ENCODE measurements around the gene PHKG2. TPM values are rescaled to one million over a fixed set of nuclear protein-coding genes. Genes with fewer than 3 reads are reported as not detected.
A peak's percentile ranks its signal among the peaks of the same experiment; 100 is the strongest.

PHKG2 gene
- total and polyA plus RNA-seq, 7 experiments from 2014 or later = 33.2 to 57.8 (median 45.0) TPM

- DNase-seq = no peak
- Mint-ChIP-seq H3K36me3 (peaks cover 26 to 64% (median 60%) of the 10 kb centered on the region in 5 donors), H3K4me3 (no peak overlapping the region), H3K4me1 (peaks cover 14 to 34% (median 25%) of the 10 kb centered on the region in 7 donors), H3K27me3 (no peaks in the 10 kb centered on the region), H3K27ac (peak overlapping the region in 5 of 9 donors; percentile 46 to 60 (median 51)), H3K9me3 (peaks cover 0 to 3% (median 0%) of the 10 kb centered on the region in 11 donors)
- Histone ChIP-seq H3K36me3 (ENCODE audit: control insufficient read depth in 2 of 3, insufficient read depth in 3 of 3, low read length in 3 of 3) (peaks cover 44 to 91% (median 61%) of the 10 kb centered on the region in 3 experiments), H3K9me3 (ENCODE audit: control insufficient read depth in 2 of 3, low read length in 3 of 3) (no peaks in the 10 kb centered on the region), H3K27ac (ENCODE audit: low read depth, low read length) (no peak overlapping the region), H3K27me3 (ENCODE audit: control insufficient read depth in 2 of 2, insufficient read depth in 2 of 2, low read length in 2 of 2) (no peaks in the 10 kb centered on the region), H3K4me1 (ENCODE audit: control insufficient read depth in 2 of 2, insufficient read depth in 2 of 2, low read length in 2 of 2) (peaks cover 0 to 10% of the 10 kb centered on the region in 2 donors), H3K4me3 (ENCODE audit: low read length) (no peak overlapping the region)
- no peak for ATAC-seq
- intact Hi-C loops (cut with micrococcal nuclease) = no loop called here
- ChIA-PET CTCF (interaction anchor here (0.6 kb wide), 1 partner anchor 22 kb away, joined by 4 read pairs; no protein-coding TSS in a partner anchor), POLR2A (interaction anchor here (0.9 kb wide), 1 partner anchor 660 kb away, joined by 4 read pairs; no protein-coding TSS in a partner anchor)
Measured at GRCh38 chr16:30720086-30720485, 28.1 kb upstream of the PHKG2 start.

DNA sequence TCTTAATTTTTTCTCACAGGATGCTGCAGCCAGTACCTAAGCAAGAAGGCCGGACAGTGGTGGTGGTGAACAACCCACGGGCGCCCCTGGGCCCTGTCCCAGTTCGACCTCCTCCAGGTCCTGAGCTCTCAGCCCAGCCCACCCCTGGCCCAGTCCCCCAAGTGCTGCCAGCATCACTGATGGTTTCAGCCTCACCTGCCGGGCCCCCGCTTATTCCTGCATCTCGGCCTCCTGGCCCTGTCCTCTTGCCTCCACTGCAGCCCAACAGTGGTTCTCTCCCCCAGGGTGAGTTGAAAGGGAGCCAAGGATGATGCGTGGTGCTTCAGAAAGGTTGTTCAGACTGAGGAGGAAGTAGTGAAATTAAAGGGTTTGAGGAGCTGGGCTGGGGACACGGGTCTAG, 27.5 kb upstream of the PHKG2 start:
- Mint-ChIP-seq H3K4me1 (peaks cover 8 to 27% (median 24%) of the 10 kb centered on the region in 7 donors), H3K36me3 (peaks cover 23 to 64% (median 56%) of the 10 kb centered on the region in 5 donors), H3K27ac (peak overlapping the region in 5 of 9 donors; percentile 12 to 79 (median 48)), H3K4me3 (no peak overlapping the region), H3K27me3 (no peaks in the 10 kb centered on the region), H3K9me3 (peaks cover 0 to 3% (median 0%) of the 10 kb centered on the region in 11 donors)
- H3K36me3 ChIP-seq (ENCODE audit: control insufficient read depth in 2 of 3, insufficient read depth in 3 of 3, low read length in 3 of 3) = peaks cover 47 to 92% (median 61%) of the 10 kb centered on the region in 3 experiments
- ChIA-PET CTCF (no interaction called here), POLR2A (no interaction called here)
- peaks cover 0 to 5% of the 10 kb centered on the region in 2 donors for H3K4me1 ChIP-seq (ENCODE audit: control insufficient read depth in 2 of 2, insufficient read depth in 2 of 2, low read length in 2 of 2)
- no peak overlapping the region for H3K4me3 ChIP-seq (ENCODE audit: low read length)
- intact Hi-C loops (cut with micrococcal nuclease) = no loop called here
- no peak overlapping the region for H3K27ac ChIP-seq (ENCODE audit: low read depth, low read length)
- no peak for ATAC-seq
- no peaks in the 10 kb centered on the region for H3K27me3 ChIP-seq (ENCODE audit: control insufficient read depth in 2 of 2, insufficient read depth in 2 of 2, low read length in 2 of 2)
- no peaks in the 10 kb centered on the region for H3K9me3 ChIP-seq (ENCODE audit: control insufficient read depth in 2 of 3, low read length in 3 of 3)
- DNase-seq = no peak

- H3K27ac ChIP-seq (ENCODE audit: low read depth, low read length) = no peak overlapping the region
- no peak for ATAC-seq
- H3K9me3 ChIP-seq (ENCODE audit: control insufficient read depth in 2 of 3, low read length in 3 of 3) = no peaks in the 10 kb centered on the region
- peaks cover 0 to 3% (median 0%) of the 10 kb centered on the region in 11 donors for H3K9me3 Mint-ChIP-seq
- POLR2A ChIA-PET = no interaction called here
- CTCF ChIA-PET = no interaction called here
- H3K27me3 Mint-ChIP-seq = no peaks in the 10 kb centered on the region
- peak overlapping the region in 4 of 9 donors; percentile 31 to 75 (median 54) for H3K27ac Mint-ChIP-seq
- H3K4me1 Mint-ChIP-seq = peaks cover 3 to 26% (median 20%) of the 10 kb centered on the region in 7 donors
- no peaks in the 10 kb centered on the region for H3K27me3 ChIP-seq (ENCODE audit: control insufficient read depth in 2 of 2, insufficient read depth in 2 of 2, low read length in 2 of 2)
- no peak for DNase-seq
- H3K4me3 Mint-ChIP-seq = no peak overlapping the region
- peaks cover 42 to 92% (median 59%) of the 10 kb centered on the region in 3 experiments for H3K36me3 ChIP-seq (ENCODE audit: control insufficient read depth in 2 of 3, insufficient read depth in 3 of 3, low read length in 3 of 3)
- no peaks in the 10 kb centered on the region for H3K4me1 ChIP-seq (ENCODE audit: control insufficient read depth in 2 of 2, insufficient read depth in 2 of 2, low read length in 2 of 2)
- H3K4me3 ChIP-seq (ENCODE audit: low read length) = no peak overlapping the region
- intact Hi-C loops (cut with micrococcal nuclease) = no loop called here
- peaks cover 22 to 62% (median 51%) of the 10 kb centered on the region in 5 donors for H3K36me3 Mint-ChIP-seq
Measured at GRCh38 chr16:30721167-30721566, 27.1 kb upstream of the PHKG2 start.

DNA sequence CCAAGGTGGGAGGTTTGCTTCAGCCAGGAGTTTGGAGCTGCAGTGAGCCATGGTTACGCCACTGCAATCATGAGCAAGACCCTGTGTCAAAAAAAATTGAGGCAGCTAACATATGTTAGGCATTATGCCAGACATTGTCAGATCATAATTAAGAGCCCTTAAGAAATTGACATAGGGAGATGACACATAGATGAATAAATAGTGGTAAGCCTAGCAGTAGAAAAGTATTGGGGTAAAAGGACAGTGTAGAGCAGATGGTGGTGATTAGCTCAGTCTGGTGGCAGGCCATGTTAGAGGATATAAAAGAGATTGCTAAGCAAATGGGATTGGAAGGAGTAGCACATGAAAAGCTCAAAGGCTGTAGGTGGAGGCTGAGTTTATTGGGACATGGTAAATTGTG, 26.6 kb upstream of the PHKG2 start:
- peaks cover 0 to 3% (median 0%) of the 10 kb centered on the region in 11 donors for H3K9me3 Mint-ChIP-seq
- CTCF ChIA-PET = interaction anchor here (1.2 kb wide), 1 partner anchor 35 kb away, joined by 3 read pairs; no protein-coding TSS in a partner anchor

DNA sequence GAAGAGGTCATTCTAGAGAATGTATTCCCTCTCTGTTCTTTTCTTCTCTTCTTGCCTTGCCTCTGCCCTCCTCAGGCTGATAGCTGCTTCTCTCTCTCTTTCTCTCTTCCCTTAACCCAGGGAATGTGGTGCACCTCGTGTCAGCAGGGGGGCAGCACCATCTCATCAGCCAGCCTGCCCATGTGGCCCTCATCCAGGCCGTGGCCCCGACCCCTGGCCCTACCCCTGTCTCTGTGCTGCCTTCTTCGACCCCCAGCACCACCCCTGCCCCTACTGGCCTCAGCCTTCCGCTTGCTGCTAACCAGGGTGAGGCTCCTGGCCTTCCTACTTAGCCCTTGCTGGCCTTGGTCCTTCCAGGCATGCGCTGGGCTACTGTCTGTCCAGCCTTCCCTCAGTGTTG, 25.8 kb upstream of the PHKG2 start:
- no peaks in the 10 kb centered on the region for H3K27me3 Mint-ChIP-seq
- ChIA-PET CTCF (interaction anchor here (1.2 kb wide), 1 partner anchor 36 kb away, joined by 3 read pairs; no protein-coding TSS in a partner anchor), POLR2A (interaction anchor here (0.5 to 0.6 kb wide), 2 partner anchors 13 to 35 kb away, joined by 3 read pairs; no protein-coding TSS in a partner anchor)
- Histone ChIP-seq H3K4me3 (ENCODE audit: low read length) (no peak overlapping the region), H3K4me1 (ENCODE audit: control insufficient read depth in 2 of 2, insufficient read depth in 2 of 2, low read length in 2 of 2) (no peaks in the 10 kb centered on the region), H3K9me3 (ENCODE audit: control insufficient read depth in 2 of 3, low read length in 3 of 3) (no peaks in the 10 kb centered on the region), H3K36me3 (ENCODE audit: control insufficient read depth in 2 of 3, insufficient read depth in 3 of 3, low read length in 3 of 3) (peaks cover 37 to 81% (median 49%) of the 10 kb centered on the region in 3 experiments), H3K27ac (ENCODE audit: low read depth, low read length) (no peak overlapping the region), H3K27me3 (ENCODE audit: control insufficient read depth in 2 of 2, insufficient read depth in 2 of 2, low read length in 2 of 2) (no peaks in the 10 kb centered on the region)
- H3K27ac Mint-ChIP-seq = peak overlapping the region in 6 of 9 donors; percentile 14 to 87 (median 76)
- H3K9me3 Mint-ChIP-seq = peaks cover 0 to 3% (median 0%) of the 10 kb centered on the region in 11 donors
- peaks cover 22 to 62% (median 40%) of the 10 kb centered on the region in 5 donors for H3K36me3 Mint-ChIP-seq
- ATAC-seq (no peak), DNase-seq (no peak)
- intact Hi-C loops (cut with micrococcal nuclease) = no loop called here
- H3K4me1 Mint-ChIP-seq = peaks cover 0 to 16% (median 14%) of the 10 kb centered on the region in 7 donors
- no peak overlapping the region for H3K4me3 Mint-ChIP-seq

More for the DNA sequence above, 26.6 kb upstream of the PHKG2 start:
- H3K36me3 Mint-ChIP-seq = peaks cover 22 to 59% (median 47%) of the 10 kb centered on the region in 5 donors
- Histone ChIP-seq H3K4me1 (ENCODE audit: control insufficient read depth in 2 of 2, insufficient read depth in 2 of 2, low read length in 2 of 2) (no peaks in the 10 kb centered on the region), H3K4me3 (ENCODE audit: low read length) (no peak overlapping the region), H3K9me3 (ENCODE audit: control insufficient read depth in 2 of 3, low read length in 3 of 3) (no peaks in the 10 kb centered on the region), H3K36me3 (ENCODE audit: control insufficient read depth in 2 of 3, insufficient read depth in 3 of 3, low read length in 3 of 3) (peaks cover 37 to 89% (median 57%) of the 10 kb centered on the region in 3 experiments), H3K27ac (ENCODE audit: low read depth, low read length) (no peak overlapping the region), H3K27me3 (ENCODE audit: control insufficient read depth in 2 of 2, insufficient read depth in 2 of 2, low read length in 2 of 2) (no peaks in the 10 kb centered on the region)
- POLR2A ChIA-PET = no interaction called here
- intact Hi-C loops (cut with micrococcal nuclease) = no loop called here
- no peaks in the 10 kb centered on the region for H3K27me3 Mint-ChIP-seq
- H3K4me3 Mint-ChIP-seq = no peak overlapping the region
- peak overlapping the region in 4 of 9 donors; percentile 5 to 92 (median 54) for H3K27ac Mint-ChIP-seq
- DNase-seq (no peak), ATAC-seq (no peak)
- H3K4me1 Mint-ChIP-seq = peaks cover 0 to 22% (median 17%) of the 10 kb centered on the region in 7 donors

DNA sequence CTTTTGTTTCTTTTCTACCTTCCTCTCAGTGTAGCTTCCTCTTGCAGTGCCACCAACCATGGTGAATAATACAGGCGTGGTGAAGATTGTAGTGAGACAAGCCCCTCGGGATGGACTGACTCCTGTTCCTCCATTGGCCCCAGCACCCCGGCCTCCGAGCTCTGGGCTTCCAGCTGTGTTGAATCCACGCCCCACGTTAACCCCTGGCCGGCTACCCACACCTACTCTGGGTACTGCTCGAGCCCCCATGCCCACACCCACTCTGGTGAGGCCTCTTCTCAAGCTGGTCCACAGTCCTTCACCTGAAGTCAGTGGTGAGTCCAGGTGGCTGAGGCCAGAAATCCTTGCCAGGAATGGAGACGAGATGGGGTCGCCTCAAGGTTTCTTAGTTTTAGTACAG, 25.3 kb upstream of the PHKG2 start:
- peaks cover 0 to 17% (median 14%) of the 10 kb centered on the region in 7 donors for H3K4me1 Mint-ChIP-seq
- ChIA-PET POLR2A (no interaction called here), CTCF (interaction anchor here (1.2 kb wide), 1 partner anchor 37 kb away, joined by 3 read pairs; no protein-coding TSS in a partner anchor)
- no peak for ATAC-seq
- Histone ChIP-seq H3K4me1 (ENCODE audit: control insufficient read depth in 2 of 2, insufficient read depth in 2 of 2, low read length in 2 of 2) (no peaks in the 10 kb centered on the region), H3K27ac (ENCODE audit: low read depth, low read length) (no peak overlapping the region), H3K36me3 (ENCODE audit: control insufficient read depth in 2 of 3, insufficient read depth in 3 of 3, low read length in 3 of 3) (peaks cover 34 to 79% (median 46%) of the 10 kb centered on the region in 3 experiments), H3K9me3 (ENCODE audit: control insufficient read depth in 2 of 3, low read length in 3 of 3) (no peaks in the 10 kb centered on the region), H3K4me3 (ENCODE audit: low read length) (no peak overlapping the region), H3K27me3 (ENCODE audit: control insufficient read depth in 2 of 2, insufficient read depth in 2 of 2, low read length in 2 of 2) (no peaks in the 10 kb centered on the region)
- peaks cover 22 to 62% (median 40%) of the 10 kb centered on the region in 5 donors for H3K36me3 Mint-ChIP-seq
- H3K9me3 Mint-ChIP-seq = peaks cover 0 to 3% (median 0%) of the 10 kb centered on the region in 11 donors
- H3K27ac Mint-ChIP-seq = peak overlapping the region in 4 of 9 donors; percentile 14 to 87 (median 78)
- H3K4me3 Mint-ChIP-seq = no peak overlapping the region
- DNase-seq = no peak
- intact Hi-C loops (cut with micrococcal nuclease) = no loop called here
- no peaks in the 10 kb centered on the region for H3K27me3 Mint-ChIP-seq

Data from naive thymus-derived CD4-positive, alpha-beta T cell (primary cell).